DMS 273 (cell line): Measurements from ENCODE around the gene ABLIM2.
A peak's percentile ranks its signal among the peaks of the same experiment; 100 is the strongest.

Source experiments
- DNase-seq: peaks from one replicate; lab custom pipeline; 2025; ENCODE audit not compliant: unreplicated experiment; lab: John Stamatoyannopoulos, UW

The ABLIM2 gene

DNA sequence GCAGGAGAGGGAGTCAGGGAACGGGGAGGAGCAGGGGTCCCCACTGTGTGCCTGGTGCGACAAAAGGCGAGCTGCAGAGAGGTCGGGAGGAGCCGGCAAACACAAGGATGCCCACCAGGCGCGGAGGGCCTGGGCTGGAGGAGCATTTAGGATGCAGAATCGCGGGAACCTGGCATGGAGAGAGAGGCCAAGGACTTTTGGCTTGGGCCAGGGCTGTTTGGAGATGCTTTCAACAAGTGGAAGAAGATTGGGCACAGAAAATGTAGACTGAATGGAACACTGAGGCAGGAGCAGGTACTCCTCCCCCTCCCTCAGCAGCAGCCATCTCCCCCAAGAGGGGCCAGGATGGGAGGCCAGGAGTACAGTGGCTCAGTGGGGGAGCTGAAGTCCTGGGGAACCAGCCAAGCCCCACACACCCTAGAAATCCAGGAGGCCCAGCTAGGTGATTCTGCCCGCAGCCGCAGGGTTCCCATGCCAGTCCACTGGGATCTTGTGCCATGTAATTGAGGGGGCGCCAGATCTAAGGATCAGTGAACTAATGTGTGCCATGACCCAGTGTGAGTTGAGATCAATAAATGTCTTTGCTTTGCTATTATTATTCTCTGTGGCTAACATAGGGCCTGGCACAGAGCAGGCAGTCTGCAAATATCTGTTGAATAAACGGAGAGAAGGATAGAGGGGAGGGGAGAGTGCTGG, 1.1 kb upstream of the ABLIM2 start:
- peak; percentile 44 for DNase-seq

DNA sequence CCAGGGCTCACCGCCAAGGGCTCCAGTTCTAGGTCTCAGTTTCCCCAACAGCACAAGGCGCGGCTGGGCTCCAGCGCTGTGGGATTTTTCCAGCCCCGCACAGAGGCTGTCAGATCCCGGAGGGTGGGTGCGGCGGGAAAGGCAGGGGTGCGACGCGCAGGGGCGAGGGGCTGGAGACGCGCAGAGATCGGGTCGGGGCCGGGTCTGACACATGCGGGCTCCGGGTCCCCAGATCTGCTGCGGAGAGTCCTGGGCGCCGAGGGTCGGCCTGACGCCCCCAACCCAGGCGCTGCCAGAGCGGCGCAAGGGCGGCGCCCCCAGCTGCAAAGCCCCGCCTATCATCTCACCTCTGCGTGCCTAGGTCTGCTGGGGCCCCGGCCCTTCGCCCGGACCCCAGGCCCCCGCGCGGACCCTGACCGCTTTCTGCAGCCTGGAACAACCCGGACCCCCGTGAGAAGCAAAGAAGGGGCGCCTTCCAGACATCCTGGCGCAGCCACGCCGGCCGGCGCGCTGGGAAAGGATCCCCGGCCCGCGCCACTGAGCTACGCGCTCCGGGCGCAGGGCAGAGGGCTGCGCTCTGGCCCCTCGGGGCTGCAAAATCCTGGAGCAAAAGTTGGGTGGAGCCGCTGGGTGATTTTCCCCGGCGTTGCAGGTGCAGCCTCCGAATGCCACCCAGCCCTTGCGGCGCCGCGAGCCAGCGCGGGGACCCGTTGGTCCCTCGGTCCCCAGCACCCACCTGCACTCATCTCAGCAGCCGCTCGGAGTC, 486 bp downstream of the ABLIM2 start:
- DNase-seq = peak; percentile 53

DNA sequence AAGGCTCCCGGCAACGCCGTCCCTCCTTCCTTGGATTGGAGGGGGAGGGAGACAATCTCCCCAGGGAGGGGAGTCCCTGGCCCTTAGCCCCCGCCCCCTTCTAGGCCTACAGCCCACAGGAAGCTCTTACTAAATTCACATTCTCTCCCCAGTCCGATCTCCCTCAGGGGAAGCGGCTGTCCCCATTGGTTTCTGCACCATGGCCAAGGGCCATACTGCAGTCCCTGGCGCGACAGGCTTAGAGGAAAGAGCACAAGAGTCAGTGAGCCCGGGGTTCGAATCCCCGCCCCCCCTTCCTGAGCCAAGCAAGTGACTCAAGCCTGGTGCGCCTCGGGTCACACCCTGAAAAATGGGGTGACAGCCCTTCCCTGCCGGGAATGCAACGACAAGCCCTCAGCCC, 1.1 kb downstream of the ABLIM2 start:
- DNase-seq = peak; percentile 31

- DNase-seq = peak; percentile 12
These were observed 2.0 kb downstream of the ABLIM2 start for GRCh38 chr4:8156617-8157016.

DNA sequence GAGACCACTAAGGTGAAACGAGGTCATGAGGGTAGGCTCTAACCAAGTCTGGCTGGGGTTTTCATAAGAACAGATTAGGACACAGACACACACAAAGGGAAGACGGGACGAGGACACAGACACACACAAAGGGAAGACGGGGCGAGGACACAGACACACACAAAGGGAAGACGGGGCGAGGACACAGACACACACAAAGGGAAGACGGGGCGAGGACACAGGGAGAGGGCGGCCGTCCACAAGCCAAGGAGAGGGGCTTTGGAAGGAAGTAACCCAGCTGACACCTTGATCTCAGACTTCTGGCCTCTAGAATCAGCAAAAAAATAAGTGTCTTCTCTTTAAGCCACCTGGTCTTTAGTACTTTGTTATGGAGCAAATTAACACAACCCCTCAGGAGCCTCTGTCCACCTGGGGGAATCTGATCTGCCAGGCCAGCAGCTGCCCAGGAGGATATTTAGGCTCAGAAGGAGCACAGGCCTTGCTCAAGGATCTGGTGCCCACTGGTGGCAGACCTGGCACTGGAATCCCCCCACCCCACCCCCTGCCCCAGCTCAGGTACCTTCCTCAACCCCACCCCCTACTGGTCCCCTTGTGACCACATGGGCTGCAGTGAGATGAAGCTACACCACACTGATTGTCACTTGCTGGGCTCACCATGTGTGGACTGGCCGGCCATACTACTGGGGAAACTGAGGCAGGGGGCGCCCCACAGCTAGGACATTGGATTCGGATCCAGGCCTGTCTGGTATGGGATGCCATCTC, 2.8 kb downstream of the ABLIM2 start:
- no peak for DNase-seq

GRCh38 chr4:8155048-8155447, 3.6 kb downstream of the ABLIM2 start:
- no peak for DNase-seq

GRCh38 chr4:8153441-8153840, 5.2 kb downstream of the ABLIM2 start:
- DNase-seq = no peak

GRCh38 chr4:8152865-8153257, 5.8 kb downstream of the ABLIM2 start:
- no peak for DNase-seq

DNA sequence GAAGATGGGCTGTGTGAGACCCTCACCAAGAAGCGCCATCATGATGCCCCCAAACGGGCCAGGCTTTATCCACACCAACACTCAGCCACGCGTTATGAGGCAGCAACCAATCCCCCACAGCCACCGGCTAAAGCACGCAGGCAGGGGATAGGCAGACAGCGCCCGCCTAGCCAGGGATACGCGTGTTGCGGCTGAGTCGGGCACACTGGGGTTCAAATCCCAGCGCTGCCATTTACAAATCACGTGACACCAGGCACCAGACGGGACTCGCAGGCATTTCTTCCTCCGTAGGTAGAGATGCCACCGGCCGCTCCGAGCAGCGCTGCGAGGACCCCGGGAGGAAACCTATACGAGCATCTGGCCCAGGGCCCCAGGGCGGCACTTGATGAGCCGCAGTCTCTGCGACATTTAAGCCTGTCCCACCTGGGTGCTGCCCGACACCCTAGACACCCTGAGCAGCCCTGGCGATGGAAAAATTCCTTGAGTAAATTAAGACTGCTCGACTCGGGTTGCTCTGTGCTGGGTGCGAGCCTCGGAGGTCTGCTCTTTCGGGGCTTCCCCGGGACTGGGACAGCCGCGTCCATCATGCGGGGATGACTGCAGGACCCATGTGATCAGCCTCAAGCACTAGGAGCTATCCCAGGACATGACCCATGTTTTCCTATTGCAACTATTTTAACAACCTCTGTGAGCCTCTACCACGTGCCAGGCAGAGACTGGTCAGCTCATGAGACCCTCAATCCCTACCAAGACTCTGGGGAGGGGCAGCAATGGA, 6.3 kb downstream of the ABLIM2 start:
- DNase-seq = no peak

DNA sequence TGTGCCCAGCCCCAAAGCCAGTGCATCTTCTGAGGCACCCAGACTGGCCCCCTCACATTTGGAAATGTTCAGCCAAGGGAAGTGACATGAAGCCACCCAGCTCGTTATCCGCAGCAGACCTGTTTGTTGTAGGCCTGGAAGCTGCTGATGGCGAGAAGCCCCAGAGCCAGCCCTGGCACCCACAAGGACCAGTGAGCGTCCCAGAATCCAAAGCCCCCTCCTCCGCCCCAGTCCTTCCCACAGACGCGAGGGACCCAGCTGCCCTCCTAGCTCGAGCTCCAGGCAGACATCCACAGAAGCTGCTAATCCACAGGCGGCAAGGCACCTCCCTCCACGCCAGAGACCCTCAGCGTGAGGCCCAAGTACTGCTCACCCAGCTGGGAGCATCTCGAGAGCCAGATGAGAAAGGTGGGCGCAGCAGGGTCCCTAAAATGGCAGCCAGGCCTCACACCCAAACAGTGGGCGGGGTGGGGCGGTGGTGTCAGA, 7.4 kb downstream of the ABLIM2 start:
- DNase-seq = no peak

- no peak for DNase-seq
These were observed 8.2 kb downstream of the ABLIM2 start for GRCh38 chr4:8150152-8151090.

DNA sequence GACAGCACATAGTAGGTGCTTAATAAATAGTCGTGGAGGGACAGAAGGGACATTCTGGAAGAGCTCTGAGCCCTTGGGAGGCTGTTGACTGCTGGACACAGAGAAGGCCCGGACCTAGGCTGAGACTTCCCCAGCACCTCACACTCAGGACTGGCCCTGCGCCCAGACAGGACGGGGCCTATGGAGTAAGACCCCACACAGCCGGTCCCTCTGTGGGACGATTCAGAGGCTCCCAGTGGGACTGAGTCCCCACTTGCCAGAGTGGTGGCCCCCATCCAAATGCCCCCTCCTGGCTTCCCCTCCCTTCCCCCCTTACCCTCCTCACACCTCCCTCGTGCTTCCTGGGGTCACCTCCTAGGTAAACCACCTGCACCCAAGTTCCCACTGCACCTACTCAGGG, 8.9 kb downstream of the ABLIM2 start:
- no peak for DNase-seq

GRCh38 chr4:8148785-8149435, 9.7 kb downstream of the ABLIM2 start:
- no peak for DNase-seq

DNA sequence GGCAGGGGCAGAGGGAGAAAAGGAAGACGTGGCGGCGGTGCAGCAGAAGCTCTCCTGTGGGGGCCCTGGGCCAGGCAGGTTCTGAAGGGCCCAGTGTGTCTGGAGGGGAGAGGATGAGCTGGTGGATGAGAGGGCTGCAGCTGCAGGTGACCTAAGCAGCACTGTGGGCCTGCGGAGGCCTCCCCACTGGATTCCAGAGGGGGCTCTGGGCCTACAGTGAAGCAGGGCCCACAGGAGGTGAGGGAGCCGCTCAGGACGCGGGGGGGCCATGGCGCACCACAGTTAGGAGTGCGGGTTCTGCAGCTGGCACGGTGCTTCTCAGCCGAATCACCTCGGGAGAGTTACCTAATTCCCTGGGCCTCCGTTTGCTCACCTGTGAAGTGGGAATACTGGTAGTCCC, 10.5 kb downstream of the ABLIM2 start:
- no peak for DNase-seq

DNA sequence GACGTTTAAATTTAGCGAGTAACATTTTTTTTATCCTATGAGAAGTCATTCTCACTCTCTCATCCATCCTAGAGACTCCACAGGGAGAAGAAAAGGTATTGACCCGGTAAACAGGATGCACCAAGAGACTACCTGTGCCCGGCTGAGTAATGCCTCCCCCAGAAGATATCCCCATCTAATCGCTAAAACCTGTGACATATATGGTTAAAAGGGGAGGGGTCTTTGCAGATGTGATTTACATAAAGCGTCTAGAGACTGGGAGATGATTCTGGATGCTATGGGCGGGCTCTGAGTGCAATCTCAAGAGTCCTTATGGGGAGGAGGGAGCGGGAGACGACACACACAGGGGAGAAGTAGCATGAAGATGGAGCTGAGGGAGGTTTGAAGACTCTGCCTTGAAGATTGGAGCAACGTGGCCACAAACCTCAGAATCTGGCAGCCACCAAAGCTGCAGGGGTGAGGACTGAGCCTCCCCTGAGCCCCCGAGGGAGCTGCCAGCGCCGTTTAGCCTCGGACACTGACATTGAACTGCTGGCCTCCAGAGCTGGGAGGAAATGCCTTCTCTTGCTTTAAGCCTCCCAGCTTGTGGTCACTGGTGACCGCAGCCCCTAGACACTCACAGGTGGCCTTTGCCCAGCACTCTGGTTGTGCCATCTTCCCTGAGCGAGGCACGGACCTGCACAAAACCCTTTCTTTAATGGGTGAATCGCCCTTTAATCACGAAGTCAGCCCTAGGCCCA, 11.2 kb downstream of the ABLIM2 start:
- DNase-seq = no peak

GRCh38 chr4:8146157-8146556, 12.5 kb downstream of the ABLIM2 start:
- DNase-seq = no peak

GRCh38 chr4:8144359-8144758, 14.3 kb downstream of the ABLIM2 start:
- no peak for DNase-seq

DNA sequence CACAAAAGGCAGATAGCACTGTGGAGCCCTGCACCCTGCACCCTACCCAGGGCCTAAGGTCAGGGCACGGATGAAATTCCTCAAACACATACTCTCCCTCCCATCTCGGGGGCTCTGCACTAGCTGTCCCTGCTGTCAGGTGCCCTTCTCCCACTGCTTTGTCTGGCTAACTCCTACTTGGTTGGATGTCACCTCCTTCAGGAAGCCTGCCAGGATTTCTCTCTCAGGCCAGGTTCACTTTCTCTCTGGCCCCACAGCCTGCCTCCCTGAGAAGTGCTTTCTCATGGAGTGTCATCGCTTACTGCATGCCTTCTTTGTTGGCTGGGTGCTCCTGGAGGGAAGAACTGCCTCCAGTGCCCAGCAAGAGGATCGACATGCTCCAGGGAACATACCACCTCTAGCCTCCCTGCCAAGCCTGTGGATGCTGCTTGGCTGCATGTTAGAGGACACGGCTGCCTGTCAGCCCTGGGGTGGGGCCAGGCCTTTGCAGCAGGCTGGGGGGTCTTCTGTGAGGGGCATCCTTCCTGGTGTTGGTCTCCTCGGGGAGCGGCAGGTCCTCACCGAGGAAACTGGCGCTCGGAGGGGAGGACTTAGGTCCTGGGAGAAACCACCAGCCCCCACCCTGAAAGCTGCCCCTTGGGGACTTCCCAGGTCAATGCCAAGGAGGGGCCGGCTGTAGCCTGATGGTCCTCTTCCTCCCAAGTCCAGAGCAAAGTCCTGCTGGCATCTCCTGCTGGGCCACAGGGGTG, 15.0 kb downstream of the ABLIM2 start:
- DNase-seq = no peak
